Neuronal stem cell (in vitro differentiated cells): ENCODE measurements around the gene PTCD2.
"Not testable (repeated sequence)": the region's sequence is repeated elsewhere in the genome, so short reads cannot be mapped to it uniquely, and the experiment has no call there.

Experiments
- DNase-seq: peaks from one replicate; pipeline ENCODE4 v3.0.0-alpha.2; 2013; ENCODE audit warnings: low spot score
- H2AFZ ChIP-seq: one replicate; pipeline ENCODE4 v1.6.1; 2013; ENCODE audit warnings: mild to moderate bottlenecking, low read length, inconsistent platforms
- H2AK5ac ChIP-seq: 2 replicates; pipeline ENCODE4 v1.6.1; 2013; ENCODE audit warnings: low read depth, mild to moderate bottlenecking, inconsistent platforms, low read length, moderate library complexity, mixed read lengths
- H2BK120ac ChIP-seq: 2 replicates; pipeline ENCODE4 v1.6.1; 2013; ENCODE audit warnings: low read depth, mild to moderate bottlenecking, inconsistent platforms, low read length, moderate library complexity, mixed read lengths
- H2BK12ac ChIP-seq: one replicate; pipeline ENCODE4 v1.6.1; 2013; ENCODE audit warnings: low read length, inconsistent platforms
- H2BK15ac ChIP-seq: 2 replicates; pipeline ENCODE4 v1.6.1; 2013; ENCODE audit warnings: mild to moderate bottlenecking, low read length, inconsistent platforms, mixed read lengths
- H2BK5ac ChIP-seq: one replicate; pipeline ENCODE4 v1.6.1; 2013; ENCODE audit warnings: inconsistent platforms, mild to moderate bottlenecking, low read length, moderate library complexity
- H3K14ac ChIP-seq: one replicate; pipeline ENCODE4 v1.6.1; 2013; ENCODE audit warnings: low read length, inconsistent platforms
- H3K18ac ChIP-seq: 2 replicates; pipeline ENCODE4 v1.6.1; 2013; ENCODE audit warnings: low read length, inconsistent platforms
- H3K23ac ChIP-seq: 2 replicates; pipeline ENCODE4 v1.6.1; 2013; ENCODE audit warnings: low read depth, mild to moderate bottlenecking, mixed read lengths, low read length, inconsistent platforms; ENCODE audit not compliant: poor library complexity
- H3K27ac ChIP-seq: replicated peaks from 3 replicates; pipeline ENCODE4 v1.5.1; 2013; ENCODE audit warnings: low read length, inconsistent platforms
- H3K27me3 ChIP-seq, 3 experiments: 2 replicates each; pipeline ENCODE4 v1.6.1; 2013; ENCODE audit warnings: low read length in 3 of 3, mild to moderate bottlenecking in 2 of 3, inconsistent platforms in 1 of 3, low read depth in 1 of 3, mixed read lengths in 1 of 3, moderate library complexity in 1 of 3; ENCODE audit not compliant: control insufficient read depth in 3 of 3, insufficient read depth in 3 of 3
- H3K36me3 ChIP-seq, 2 donors: replicated peaks in 1 of 2; 2 replicates each; pipeline ENCODE4 v1.6.1; 2013; ENCODE audit warnings: low read length in 2 of 2; ENCODE audit not compliant: control insufficient read depth in 2 of 2, insufficient read depth in 2 of 2
- H3K4ac ChIP-seq: 2 replicates; pipeline ENCODE4 v1.6.1; 2013; ENCODE audit warnings: inconsistent platforms, mild to moderate bottlenecking, low read length, moderate library complexity
- H3K4me1 ChIP-seq, 2 donors: 1 replicate in 1 of 2; 2 replicates in 1 of 2; pipeline ENCODE4 v1.6.1; 2013; ENCODE audit warnings: low read length in 2 of 2, low read depth in 1 of 2; ENCODE audit not compliant: control insufficient read depth in 2 of 2, insufficient read depth in 1 of 2
- H3K4me2 ChIP-seq: one replicate; pipeline ENCODE4 v1.6.1; 2013; ENCODE audit warnings: mild to moderate bottlenecking, low read length, inconsistent platforms; ENCODE audit not compliant: insufficient read depth, poor library complexity, severe bottlenecking
- H3K4me3 ChIP-seq, 2 donors: 2 replicates each; pipeline ENCODE4 v1.5.1; 2013; ENCODE audit warnings: low read length in 2 of 2, mild to moderate bottlenecking in 2 of 2, inconsistent platforms in 1 of 2, moderate library complexity in 1 of 2
- H3K79me1 ChIP-seq: one replicate; pipeline ENCODE4 v1.6.1; 2013; ENCODE audit warnings: low read depth, mild to moderate bottlenecking, inconsistent platforms, low read length, moderate library complexity
- H3K9ac ChIP-seq: one replicate; pipeline ENCODE4 v1.6.1; 2013; ENCODE audit warnings: mild to moderate bottlenecking, low read depth, low read length, inconsistent platforms; ENCODE audit not compliant: poor library complexity
- H3K9me3 ChIP-seq, 2 donors: replicated peaks in 1 of 2; 2 replicates each; pipeline versions ENCODE3 to v1.6.1; 2013; ENCODE audit warnings: low read length in 2 of 2, mild to moderate bottlenecking in 2 of 2, inconsistent platforms in 1 of 2, low read depth in 1 of 2, mixed read lengths in 1 of 2, moderate library complexity in 1 of 2; ENCODE audit not compliant: control insufficient read depth in 2 of 2, insufficient read depth in 1 of 2
- H4K8ac ChIP-seq: one replicate; pipeline ENCODE4 v1.6.1; 2013; ENCODE audit warnings: low read depth, mild to moderate bottlenecking, inconsistent platforms, low read length, moderate library complexity
- H4K91ac ChIP-seq: one replicate; pipeline ENCODE4 v1.6.1; 2013; ENCODE audit warnings: low read length, low read depth, mild to moderate bottlenecking, inconsistent platforms; ENCODE audit not compliant: poor library complexity
- WGBS, 2 donors: extraction: QIAGEN DNeasy Blood & Tissue Kit; methylation state at CpG; one replicate each; pipeline ENCODE4 v1.1.7; 2013; ENCODE audit warnings: missing lambda C conversion rate in 2 of 2, mixed read lengths in 1 of 2; ENCODE audit not compliant: insufficient read length in 2 of 2, insufficient replicate concordance in 1 of 2; ENCODE audit errors: extremely low coverage in 2 of 2; 5-methylcytosine and 5-hydroxymethylcytosine counted together

PTCD2 gene

GRCh38 chr5:72319435-72319975 is 668 bp upstream of the PTCD2 start:
- not testable (repeated sequence) for H3K4me1 ChIP-seq, H4K91ac ChIP-seq, H3K23ac ChIP-seq, H2BK120ac ChIP-seq, H3K14ac ChIP-seq, H4K8ac ChIP-seq, H2AK5ac ChIP-seq, H2BK5ac ChIP-seq, H2BK12ac ChIP-seq, H3K4ac ChIP-seq, H3K9me3 ChIP-seq, H3K27me3 ChIP-seq, DNase-seq, H2BK15ac ChIP-seq, H3K79me1 ChIP-seq
- H3K4me3 ChIP-seq = peak overlapping the region; percentile 83 to 96
- peak overlapping the region; percentile 89 for H2AFZ ChIP-seq
- peak overlapping the region; percentile 85 for H3K18ac ChIP-seq
- peak overlapping the region; percentile 58 for H3K27ac ChIP-seq
- peak overlapping the region; percentile 43 for H3K4me2 ChIP-seq
- no CpG with 5 or more reads among the region's 28 CpGs for WGBS, 2 donors
- peak overlapping the region; percentile 85 for H3K9ac ChIP-seq
- H3K36me3 ChIP-seq = peaks cover 0 to 49% of the 10 kb centered on the region in 2 donors

DNA sequence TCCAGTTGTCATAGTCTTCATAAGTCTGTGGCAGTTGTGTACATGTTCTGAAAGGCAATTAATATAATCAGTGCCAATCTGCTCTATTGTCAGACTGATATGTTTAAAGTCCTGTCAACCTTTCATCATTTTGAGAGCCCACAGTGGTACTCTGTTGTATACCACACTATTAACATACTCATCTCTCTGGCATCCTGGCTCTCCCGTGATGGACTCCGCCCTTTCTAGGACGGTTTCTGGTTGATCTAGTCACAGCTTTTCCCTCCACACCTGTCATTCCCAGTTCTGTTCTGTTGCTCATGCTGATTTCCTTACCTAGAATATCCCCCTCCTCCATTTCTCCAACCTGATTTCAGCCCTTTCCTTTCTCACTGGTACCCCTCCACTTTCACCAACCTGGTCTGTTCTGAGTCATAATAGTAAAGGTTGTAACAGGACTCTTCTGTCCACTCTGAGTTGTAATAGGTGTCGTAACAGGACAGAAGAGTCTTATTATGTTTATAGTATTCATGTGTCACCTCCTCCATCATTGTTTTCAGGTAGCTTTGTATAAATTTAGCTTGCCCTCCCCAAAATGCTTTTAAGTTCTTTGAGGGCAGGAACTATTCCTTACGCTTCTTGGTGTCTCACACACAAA is 4.1 kb downstream of the PTCD2 start:
- no peak overlapping the region for H2AK5ac ChIP-seq

DNA sequence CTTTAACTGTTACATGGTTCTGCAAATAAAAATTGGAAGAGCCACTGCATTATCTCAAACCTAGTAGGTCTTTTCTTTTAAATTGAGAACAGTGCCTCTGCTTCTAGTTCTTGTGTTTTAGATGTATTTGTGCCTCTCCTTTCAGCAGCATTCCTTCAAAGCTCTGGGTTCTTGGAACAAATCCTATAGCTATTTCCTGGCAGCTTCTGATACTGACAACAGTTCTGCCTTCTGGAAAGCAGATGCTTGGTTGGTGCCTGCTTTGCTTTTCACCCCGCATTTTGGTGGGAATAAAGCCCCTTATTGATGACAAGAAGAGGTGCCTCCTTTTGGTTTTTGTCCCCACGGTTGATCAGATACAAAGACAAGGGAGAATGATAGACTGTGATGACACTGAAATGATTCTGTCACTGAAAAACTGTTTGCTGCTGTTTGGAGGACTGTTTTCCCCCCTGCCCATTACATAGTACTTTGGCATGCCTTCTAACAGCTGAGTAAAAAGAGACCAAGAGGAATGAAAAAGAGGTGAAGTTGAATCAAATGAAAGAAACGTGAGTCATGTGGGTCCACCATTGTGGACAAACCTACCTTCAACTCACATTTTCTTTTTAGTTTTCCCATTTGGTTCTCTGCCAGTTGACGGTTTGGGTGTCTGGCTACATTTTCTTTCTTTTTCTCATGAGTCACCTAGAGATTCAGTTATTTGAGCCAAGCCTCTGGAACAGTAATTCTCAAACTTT is 5.6 kb downstream of the PTCD2 start:
- Histone ChIP-seq H4K8ac (no peak overlapping the region), H2AK5ac (no peak overlapping the region), H3K27me3 (no peaks in the 10 kb centered on the region), H2BK12ac (no peak overlapping the region), H3K14ac (no peak overlapping the region), H3K4me1 (no peaks in the 10 kb centered on the region), H2AFZ (no peak overlapping the region), H2BK5ac (no peak overlapping the region), H3K4me3 (no peak overlapping the region), H2BK15ac (no peak overlapping the region), H3K4ac (no peak overlapping the region), H3K36me3 (peaks cover 0 to 80% of the 10 kb centered on the region in 2 donors), H3K23ac (no peak overlapping the region), H3K9ac (no peak overlapping the region), H3K4me2 (no peak overlapping the region), H2BK120ac (no peak overlapping the region), H3K18ac (no peak overlapping the region), H3K27ac (no peak overlapping the region), H4K91ac (no peak overlapping the region), H3K79me1 (no peaks in the 10 kb centered on the region), H3K9me3 (no peaks in the 10 kb centered on the region)
- WGBS, 2 donors = no CpG with 5 or more reads among the region's 4 CpGs
- no peak for DNase-seq

More for the DNA sequence above, 4.1 kb downstream of the PTCD2 start:
- Histone ChIP-seq H3K4ac (no peak overlapping the region), H3K18ac (no peak overlapping the region), H2BK12ac (no peak overlapping the region), H3K23ac (no peak overlapping the region), H3K36me3 (peaks cover 0 to 68% of the 10 kb centered on the region in 2 donors), H3K79me1 (no peaks in the 10 kb centered on the region), H3K27me3 (no peaks in the 10 kb centered on the region), H3K9me3 (no peaks in the 10 kb centered on the region), H2BK120ac (no peak overlapping the region), H3K4me3 (no peak overlapping the region), H4K8ac (no peak overlapping the region), H3K14ac (no peak overlapping the region), H3K4me1 (no peaks in the 10 kb centered on the region), H3K4me2 (no peak overlapping the region), H4K91ac (no peak overlapping the region), H3K27ac (no peak overlapping the region), H2AFZ (no peak overlapping the region), H2BK15ac (no peak overlapping the region), H3K9ac (no peak overlapping the region), H2BK5ac (no peak overlapping the region)
- no CpG with 5 or more reads among the region's 5 CpGs for WGBS, 2 donors
- no peak for DNase-seq

- DNase-seq = no peak
- no peak overlapping the region for H4K91ac ChIP-seq
- no peaks in the 10 kb centered on the region for H3K4me1 ChIP-seq
- H3K4me2 ChIP-seq = no peak overlapping the region
- H3K4ac ChIP-seq = no peak overlapping the region
- no peak overlapping the region for H2BK5ac ChIP-seq
- no peak overlapping the region for H3K18ac ChIP-seq
- H3K79me1 ChIP-seq = no peaks in the 10 kb centered on the region
- no peak overlapping the region for H2BK15ac ChIP-seq
- no peak overlapping the region for H3K27ac ChIP-seq
- no peaks in the 10 kb centered on the region for H3K27me3 ChIP-seq
- H4K8ac ChIP-seq = no peak overlapping the region
- H3K36me3 ChIP-seq = peaks cover 0 to 86% of the 10 kb centered on the region in 2 donors
- no peak overlapping the region for H2BK12ac ChIP-seq
- H3K9me3 ChIP-seq = no peaks in the 10 kb centered on the region
- no peak overlapping the region for H3K23ac ChIP-seq
- no peak overlapping the region for H3K4me3 ChIP-seq
- no peak overlapping the region for H3K9ac ChIP-seq
- no CpG with 5 or more reads among the region's 2 CpGs for WGBS, 2 donors
- H3K14ac ChIP-seq = no peak overlapping the region
- no peak overlapping the region for H2BK120ac ChIP-seq
- no peak overlapping the region for H2AFZ ChIP-seq
- H2AK5ac ChIP-seq = no peak overlapping the region
These were observed 6.1 kb downstream of the PTCD2 start for GRCh38 chr5:72326306-72326649.
